B cell (primary cell): Measurements from ENCODE around the gene CGB8.
"Not testable (repeated sequence)": the region's sequence is repeated elsewhere in the genome, so short reads cannot be mapped to it uniquely, and the experiment has no call there.

Source experiments
- CTCF ChIP-seq: fragments of 200-600 bp; IDR thresholded peaks from one replicate; pipeline ENCODE4 v1.8.0; 2022; ENCODE audit warnings: antibody characterized with exemption, mild to moderate bottlenecking
- EZH2 ChIP-seq: IDR thresholded peaks from 2 replicates; pipeline ENCODE4 v1.6.1; 2012; ENCODE audit warnings: borderline replicate concordance, low read depth, mild to moderate bottlenecking, moderate library complexity, low read length; ENCODE audit not compliant: insufficient read depth, poor library complexity, severe bottlenecking

- TF ChIP-seq CTCF, EZH2: not testable (repeated sequence)
These were observed 6.2 kb downstream of the CGB8 start for GRCh38 chr19:49042666-49043065.
